ENCODE data around the gene CXCL10. TPM values are rescaled to one million over a fixed set of nuclear protein-coding genes. Genes with fewer than 3 reads are reported as not detected.

Gene CXCL10
- total RNA-seq, 4 donors from 2014 or later = not detected

DNA sequence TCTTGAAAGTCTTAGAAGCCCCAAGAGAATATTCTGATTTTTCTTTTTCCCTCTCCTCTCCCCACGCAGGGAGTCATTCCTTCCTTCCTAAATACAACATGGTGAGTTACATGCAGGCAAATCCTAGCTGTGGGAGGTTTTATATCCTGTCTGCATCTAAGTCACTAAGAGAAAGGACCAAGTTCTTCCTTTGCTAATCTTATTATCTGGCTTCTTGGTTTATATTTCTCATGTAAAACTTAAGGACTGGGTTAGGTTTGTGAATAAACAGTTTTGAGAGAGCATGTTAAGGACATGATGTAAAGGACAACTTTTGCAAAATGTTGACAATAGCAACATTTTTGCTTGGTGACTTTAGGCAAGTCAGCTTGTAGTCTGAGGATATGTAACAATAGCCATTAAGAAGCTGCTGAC is 10.9 kb downstream of the CXCL10 start:
- Histone ChIP-seq H3K27ac (no peak overlapping the region), H3K4me3 (no peak overlapping the region), H3K27me3 (no peaks in the 10 kb centered on the region), H3K36me3 (no peaks in the 10 kb centered on the region), H3K4me1 (peaks cover 13% of the 10 kb centered on the region), H3K9me3 (no peaks in the 10 kb centered on the region)
- DNase-seq (ENCODE audit: low spot score in 2 of 2) = no peak
- WGBS = 24% methylated on average over 1 of the region's 1 CpG
- TF ChIP-seq EP300 (IDR thresholded peaks at IDR 0.05) (no peak), POLR2AphosphoS5 (IDR thresholded peaks at IDR 0.05) (no peak), POLR2A (IDR thresholded peaks at IDR 0.05) (no peak)
- TF ChIP-seq, protein P1, sequence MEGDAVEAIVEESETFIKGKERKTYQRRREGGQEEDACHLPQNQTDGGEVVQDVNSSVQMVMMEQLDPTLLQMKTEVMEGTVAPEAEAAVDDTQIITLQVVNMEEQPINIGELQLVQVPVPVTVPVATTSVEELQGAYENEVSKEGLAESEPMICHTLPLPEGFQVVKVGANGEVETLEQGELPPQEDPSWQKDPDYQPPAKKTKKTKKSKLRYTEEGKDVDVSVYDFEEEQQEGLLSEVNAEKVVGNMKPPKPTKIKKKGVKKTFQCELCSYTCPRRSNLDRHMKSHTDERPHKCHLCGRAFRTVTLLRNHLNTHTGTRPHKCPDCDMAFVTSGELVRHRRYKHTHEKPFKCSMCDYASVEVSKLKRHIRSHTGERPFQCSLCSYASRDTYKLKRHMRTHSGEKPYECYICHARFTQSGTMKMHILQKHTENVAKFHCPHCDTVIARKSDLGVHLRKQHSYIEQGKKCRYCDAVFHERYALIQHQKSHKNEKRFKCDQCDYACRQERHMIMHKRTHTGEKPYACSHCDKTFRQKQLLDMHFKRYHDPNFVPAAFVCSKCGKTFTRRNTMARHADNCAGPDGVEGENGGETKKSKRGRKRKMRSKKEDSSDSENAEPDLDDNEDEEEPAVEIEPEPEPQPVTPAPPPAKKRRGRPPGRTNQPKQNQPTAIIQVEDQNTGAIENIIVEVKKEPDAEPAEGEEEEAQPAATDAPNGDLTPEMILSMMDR (IDR thresholded peaks at IDR 0.05) = no peak

DNA sequence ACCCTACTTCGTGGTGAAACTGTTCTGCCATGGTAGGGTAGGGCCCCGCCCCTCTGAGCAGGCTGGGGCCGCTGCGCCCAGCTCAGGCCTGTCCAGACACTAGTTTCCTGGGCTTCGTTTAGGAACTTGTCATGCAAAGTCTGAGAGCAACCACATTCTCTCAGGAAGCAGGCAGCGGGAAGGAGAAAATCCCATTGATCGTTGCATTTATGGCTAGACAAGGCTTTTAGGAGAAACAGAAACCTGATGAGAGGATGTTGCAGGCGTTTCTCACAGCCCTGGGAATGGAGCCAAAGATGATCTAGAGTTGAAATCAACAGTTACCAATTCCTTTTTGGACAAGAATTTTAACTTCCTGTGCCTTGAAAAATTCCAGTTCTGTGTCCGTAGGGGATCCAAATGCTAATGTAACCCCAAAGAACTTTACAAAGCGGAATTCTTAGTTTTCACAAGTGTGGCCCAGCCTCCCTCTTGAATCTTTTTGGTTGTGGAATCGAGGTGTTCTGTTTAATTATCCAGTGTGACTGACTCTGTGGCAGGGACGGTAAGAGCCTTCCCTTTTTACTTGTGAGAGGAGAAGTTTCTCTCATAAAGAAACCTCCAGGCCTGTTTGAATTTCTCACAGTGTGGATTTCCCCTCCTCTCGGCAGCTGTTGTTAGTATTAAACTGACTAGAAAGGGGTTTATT is 11.5 kb downstream of the CXCL10 start:
- peak overlapping the region; percentile 26 for H3K4me3 ChIP-seq
- H3K9me3 ChIP-seq = no peaks in the 10 kb centered on the region
- H3K27ac ChIP-seq = peak overlapping the region; percentile 36
- DNase-seq (ENCODE audit: low spot score in 2 of 2) = no peak
- H3K27me3 ChIP-seq = no peaks in the 10 kb centered on the region
- no peaks in the 10 kb centered on the region for H3K36me3 ChIP-seq
- TF ChIP-seq EP300 (IDR thresholded peaks at IDR 0.05) = no peak
- no peak for TF ChIP-seq POLR2A (IDR thresholded peaks at IDR 0.05)
- TF ChIP-seq, protein P1 (IDR thresholded peaks at IDR 0.05) = no peak
- TF ChIP-seq POLR2AphosphoS5 (IDR thresholded peaks at IDR 0.05) = no peak
- 22% methylated on average over 13 of the region's 13 CpGs for WGBS
- peaks cover 13% of the 10 kb centered on the region for H3K4me1 ChIP-seq

DNA sequence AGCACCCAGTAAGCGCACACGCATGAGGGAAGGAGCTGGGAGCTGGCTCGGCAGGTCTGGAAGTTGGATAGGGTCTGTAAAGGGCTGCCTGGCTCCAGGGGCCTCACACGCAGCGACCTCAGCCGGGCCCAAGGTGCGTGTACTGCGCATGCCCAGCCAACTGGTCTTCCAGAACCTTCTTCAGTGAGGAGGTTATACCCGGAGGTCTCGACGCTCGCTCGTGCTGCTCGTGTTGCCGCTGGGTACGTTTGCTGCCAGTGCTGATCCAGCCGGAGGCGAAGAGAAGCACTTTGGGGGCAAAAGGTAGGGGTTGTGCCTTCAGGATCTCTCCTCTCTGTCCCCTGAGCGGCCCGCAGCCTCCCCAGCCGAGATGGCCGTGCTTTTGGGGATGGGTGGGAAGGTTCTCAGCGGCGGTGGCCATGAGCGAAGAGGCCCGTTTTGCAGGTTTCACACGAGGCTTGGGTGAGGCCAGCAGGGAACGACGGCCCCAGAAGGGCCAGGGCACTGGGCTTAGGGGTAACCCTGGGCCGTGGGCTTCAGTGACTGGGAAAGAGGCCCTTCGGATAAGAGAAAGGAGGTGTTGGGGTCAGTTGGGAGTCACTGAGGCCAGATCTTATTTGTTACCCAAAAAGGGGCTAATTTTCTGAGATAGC is 12.2 kb downstream of the CXCL10 start:
- no peak for TF ChIP-seq EP300 (IDR thresholded peaks at IDR 0.05)
- DNase-seq (ENCODE audit: low spot score in 2 of 2) = no peak
- Histone ChIP-seq H3K27ac (no peak overlapping the region), H3K27me3 (no peaks in the 10 kb centered on the region), H3K9me3 (no peaks in the 10 kb centered on the region), H3K4me3 (peak overlapping the region; percentile 26), H3K4me1 (peaks cover 13% of the 10 kb centered on the region), H3K36me3 (no peaks in the 10 kb centered on the region)
- WGBS = 94% methylated on average over 26 of the region's 31 CpGs

DNA sequence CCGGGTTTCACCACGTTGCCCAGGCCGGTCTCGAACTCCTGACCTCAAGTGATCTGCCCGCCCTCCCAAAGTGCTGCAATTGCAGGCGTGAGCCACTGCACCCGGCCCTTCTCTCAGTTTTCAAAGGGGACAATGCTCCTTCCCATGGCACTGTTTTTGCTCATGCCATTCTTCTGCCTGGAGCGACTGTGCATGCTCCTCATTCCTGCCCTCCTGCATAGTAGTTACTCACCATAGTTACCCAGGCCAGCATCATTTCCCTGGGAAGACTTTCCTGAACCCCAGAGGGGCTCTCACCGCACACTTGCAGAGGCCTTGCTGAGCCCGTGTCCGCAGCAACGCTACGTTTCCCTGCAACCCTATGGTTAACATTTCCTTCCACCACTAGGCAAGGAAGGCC is 12.7 kb downstream of the CXCL10 start:
- Histone ChIP-seq H3K4me3 (no peak overlapping the region), H3K4me1 (peaks cover 13% of the 10 kb centered on the region), H3K27ac (no peak overlapping the region), H3K36me3 (no peaks in the 10 kb centered on the region), H3K9me3 (no peaks in the 10 kb centered on the region), H3K27me3 (no peaks in the 10 kb centered on the region)
- DNase-seq (ENCODE audit: low spot score in 2 of 2) = no peak
- WGBS = 96% methylated on average over 13 of the region's 13 CpGs
- TF ChIP-seq POLR2AphosphoS5 (IDR thresholded peaks at IDR 0.05) (no peak), EP300 (IDR thresholded peaks at IDR 0.05) (no peak), POLR2A (IDR thresholded peaks at IDR 0.05) (no peak)
- TF ChIP-seq, protein P1 (IDR thresholded peaks at IDR 0.05) = no peak

DNA sequence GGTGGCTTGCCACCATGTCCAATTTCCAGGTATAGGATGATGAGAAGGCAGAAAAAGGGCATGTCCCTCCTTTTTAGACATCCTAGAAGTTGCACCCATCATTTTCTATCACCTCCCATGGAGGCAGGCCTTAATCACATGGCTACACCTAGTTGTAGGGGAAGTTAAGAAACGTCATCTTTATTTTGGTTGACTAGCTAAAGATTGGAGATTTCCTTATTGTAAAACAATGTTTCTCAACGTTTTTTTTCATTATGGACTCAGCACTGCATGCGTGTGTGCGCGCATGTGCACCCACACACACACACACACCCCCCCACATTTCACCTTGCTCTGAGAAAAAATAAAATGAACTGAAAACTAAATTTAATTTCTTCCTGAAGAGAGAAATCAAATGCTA is 14.0 kb downstream of the CXCL10 start:
- Histone ChIP-seq H3K27me3 (no peaks in the 10 kb centered on the region), H3K4me3 (no peak overlapping the region), H3K9me3 (no peaks in the 10 kb centered on the region), H3K27ac (no peak overlapping the region), H3K36me3 (no peaks in the 10 kb centered on the region), H3K4me1 (peaks cover 13% of the 10 kb centered on the region)
- no peak for DNase-seq (ENCODE audit: low spot score in 2 of 2)
- TF ChIP-seq, protein P1 (IDR thresholded peaks at IDR 0.05) = no peak
- no peak for TF ChIP-seq POLR2A (IDR thresholded peaks at IDR 0.05)
- TF ChIP-seq EP300 (IDR thresholded peaks at IDR 0.05) = no peak
- TF ChIP-seq POLR2AphosphoS5 (IDR thresholded peaks at IDR 0.05) = no peak
- 84% methylated on average over 5 of the region's 5 CpGs for WGBS

Data from suprapubic skin (tissue), 4 donors.